Liver (tissue), 9 donors: ENCODE results near the gene CSTPP1. TPM values are rescaled to one million over a fixed set of nuclear protein-coding genes. Genes with fewer than 3 reads are reported as not detected.

Experiments
- DNase-seq: peaks from one replicate; pipeline ENCODE4 v3.0.0-alpha.2; 2017; ENCODE audit warnings: low spot score
- H3K27ac ChIP-seq, 2 donors: one replicate each; pipeline ENCODE4 v1.7.0; 2013; ENCODE audit warnings: inconsistent platforms in 2 of 2, low read length in 2 of 2, control low read depth in 1 of 2, low read depth in 1 of 2, mild to moderate bottlenecking in 1 of 2
- H3K27me3 ChIP-seq, 4 donors: one replicate each; pipeline versions ENCODE4 v1.6.1 to v1.7.0; 2013; ENCODE audit warnings: low read length in 3 of 4, inconsistent platforms in 1 of 4, mild to moderate bottlenecking in 1 of 4, moderate library complexity in 1 of 4; ENCODE audit not compliant: control insufficient read depth in 4 of 4, insufficient read depth in 4 of 4
- H3K36me3 ChIP-seq, 4 donors: one replicate each; pipeline versions ENCODE4 v1.6.1 to v1.7.0; 2013; ENCODE audit warnings: low read length in 3 of 4, mild to moderate bottlenecking in 3 of 4, low read depth in 1 of 4, moderate library complexity in 1 of 4; ENCODE audit not compliant: control insufficient read depth in 4 of 4, insufficient read depth in 3 of 4
- H3K4me1 ChIP-seq, 4 donors: one replicate each; pipeline versions ENCODE4 v1.6.1 to v1.7.0; 2013; ENCODE audit warnings: low read length in 3 of 4, mild to moderate bottlenecking in 3 of 4, moderate library complexity in 1 of 4; ENCODE audit not compliant: control insufficient read depth in 4 of 4, insufficient read depth in 4 of 4
- H3K4me3 ChIP-seq, 3 donors: one replicate each; pipeline versions ENCODE4 v1.6.1 to v1.7.0; 2013; ENCODE audit warnings: low read length in 3 of 3, control low read depth in 1 of 3, low read depth in 1 of 3, mild to moderate bottlenecking in 1 of 3
- H3K9ac ChIP-seq, 2 donors: one replicate each; pipeline ENCODE4 v1.7.0; 2013; ENCODE audit warnings: low read length in 2 of 2, mild to moderate bottlenecking in 2 of 2, moderate library complexity in 2 of 2, control low read depth in 1 of 2, low read depth in 1 of 2
- H3K9me3 ChIP-seq, 4 donors: one replicate each; pipeline versions ENCODE4 v1.6.1 to v1.7.0; 2013; ENCODE audit warnings: low read length in 3 of 4; ENCODE audit not compliant: control insufficient read depth in 4 of 4
- ATF3 ChIP-seq: IDR thresholded peaks from 2 replicates; pipeline ENCODE4 v1.6.1; 2016; ENCODE audit warnings: antibody characterized with exemption
- EGR1 ChIP-seq, 2 donors: IDR thresholded peaks; 2 replicates each; pipeline ENCODE4 v1.6.1; 2016 to 2018; ENCODE audit warnings: antibody characterized with exemption in 2 of 2, low read depth in 2 of 2
- FOXA1 ChIP-seq: IDR thresholded peaks from 2 replicates; pipeline ENCODE4 v1.6.1; 2016; ENCODE audit warnings: antibody characterized with exemption
- FOXA2 ChIP-seq: IDR thresholded peaks from 2 replicates; pipeline ENCODE4 v1.6.1; 2016; ENCODE audit warnings: antibody characterized with exemption
- GABPA ChIP-seq, 2 donors: IDR thresholded peaks in 1 of 2; conservative IDR thresholded peaks in 1 of 2; 2 replicates each; pipeline ENCODE4 v1.6.1; 2016; ENCODE audit warnings: antibody characterized with exemption in 2 of 2, mild to moderate bottlenecking in 1 of 2, moderate library complexity in 1 of 2
- HNF4A ChIP-seq, 2 donors: conservative IDR thresholded peaks; 2 replicates each; pipeline ENCODE4 v1.6.1; 2016; ENCODE audit warnings: antibody characterized with exemption in 2 of 2, mild to moderate bottlenecking in 2 of 2
- JUND ChIP-seq, 2 donors: IDR thresholded peaks; 2 replicates each; pipeline ENCODE4 v1.6.1; 2016; ENCODE audit warnings: antibody characterized with exemption in 2 of 2
- NR2F2 ChIP-seq: IDR thresholded peaks from 2 replicates; pipeline ENCODE4 v1.6.1; 2016; ENCODE audit warnings: antibody characterized with exemption
- RAD21 ChIP-seq, 2 donors: IDR thresholded peaks; 2 replicates each; pipeline ENCODE4 v1.6.1; 2016; ENCODE audit warnings: antibody characterized with exemption in 2 of 2, mild to moderate bottlenecking in 2 of 2
- REST ChIP-seq: IDR thresholded peaks from 2 replicates; pipeline ENCODE4 v1.6.1; 2016; ENCODE audit warnings: antibody characterized with exemption, mild to moderate bottlenecking
- RXRA ChIP-seq, 2 donors: IDR thresholded peaks; 2 replicates each; pipeline ENCODE4 v1.6.1; 2017 to 2018; ENCODE audit warnings: antibody characterized with exemption in 2 of 2, mild to moderate bottlenecking in 1 of 2
- SP1 ChIP-seq: IDR thresholded peaks from 2 replicates; pipeline ENCODE4 v1.6.1; 2018; ENCODE audit warnings: antibody characterized with exemption, mild to moderate bottlenecking
- TAF1 ChIP-seq: conservative IDR thresholded peaks from 2 replicates; pipeline ENCODE4 v1.6.1; 2016; ENCODE audit warnings: antibody characterized with exemption, mild to moderate bottlenecking
- YY1 ChIP-seq: IDR thresholded peaks from 2 replicates; pipeline ENCODE4 v1.6.1; 2016; ENCODE audit warnings: antibody characterized with exemption, mild to moderate bottlenecking
- WGBS: extraction: QIAGEN DNeasy Blood & Tissue Kit; methylation state at CpG from one replicate; pipeline ENCODE4 v1.1.7; 2013; 5-methylcytosine and 5-hydroxymethylcytosine counted together
- polyA plus RNA-seq, 2 donors: library from polyadenylated mRNA; stranded (reverse) in 1 of 2; unstranded in 1 of 2; fragments of 200-250 nt in 1 of 2; fragments of >200 nt in 1 of 2; fragmentation: Nextera tagmentation in 1 of 2; extraction: Ambion mirVana in 1 of 2; gene quantifications; one replicate each; pipeline versions ENCODE4 v1.2.1 to v1.2.3, GENCODE V29; 2013 to 2015
- total RNA-seq, 2 donors: library from RNA; depleted of rRNA; stranded (reverse); fragments of >200 nt; gene quantifications; one replicate each; pipeline ENCODE4 v1.2.3, GENCODE V29; 2014
- TF ChIP-seq, protein P1 (sequence below): IDR thresholded peaks from 2 replicates; pipeline ENCODE4 v1.6.1; 2016; ENCODE audit warnings: antibody characterized with exemption
- TF ChIP-seq, protein P2 (sequence below): fragments of 150-350 bp; IDR thresholded peaks from 2 replicates; pipeline ENCODE4 v1.5.1; 2017; ENCODE audit warnings: improper control_type of control experiment, low read depth, low read length; ENCODE audit not compliant: missing input control
- donor health status: healthy.
- donor health status: healthy.
- donor health status: healthy.
- donor health status: healthy.
- donor health status: healthy.

CSTPP1 gene
- total and polyA plus RNA-seq, 4 donors, result 5.4 to 6.6 (median 5.7) TPM

- Histone ChIP-seq H3K9me3 (no peaks in the 10 kb centered on the region), H3K36me3 (no peaks in the 10 kb centered on the region), H3K4me1 (no peaks in the 10 kb centered on the region), H3K27me3 (no peaks in the 10 kb centered on the region), H3K9ac (no peak overlapping the region), H3K27ac (no peak overlapping the region), H3K4me3 (no peak overlapping the region)
- no peak for DNase-seq
- TF ChIP-seq RAD21 (IDR thresholded peaks at IDR 0.05) (no peak), FOXA2 (no peak), RXRA (IDR thresholded peaks at IDR 0.05) (no peak), REST (no peak), GABPA (IDR thresholded peaks at IDR 0.05 in 1 of 2, conservative IDR thresholded peaks at IDR 0.05 in 1 of 2) (no peak), JUND (IDR thresholded peaks at IDR 0.05) (no peak), HNF4A (conservative IDR thresholded peaks at IDR 0.05) (no peak), SP1 (no peak), YY1 (no peak), NR2F2 (no peak), TAF1 (no peak), ATF3 (no peak)
- TF ChIP-seq, protein P1, sequence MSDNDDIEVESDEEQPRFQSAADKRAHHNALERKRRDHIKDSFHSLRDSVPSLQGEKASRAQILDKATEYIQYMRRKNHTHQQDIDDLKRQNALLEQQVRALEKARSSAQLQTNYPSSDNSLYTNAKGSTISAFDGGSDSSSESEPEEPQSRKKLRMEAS, result no peak
- WGBS, result 71% methylated on average over 5 of the region's 5 CpGs
Observed at GRCh38 chr11:46905806-46906205, 30.8 kb upstream of the CSTPP1 start.

DNA sequence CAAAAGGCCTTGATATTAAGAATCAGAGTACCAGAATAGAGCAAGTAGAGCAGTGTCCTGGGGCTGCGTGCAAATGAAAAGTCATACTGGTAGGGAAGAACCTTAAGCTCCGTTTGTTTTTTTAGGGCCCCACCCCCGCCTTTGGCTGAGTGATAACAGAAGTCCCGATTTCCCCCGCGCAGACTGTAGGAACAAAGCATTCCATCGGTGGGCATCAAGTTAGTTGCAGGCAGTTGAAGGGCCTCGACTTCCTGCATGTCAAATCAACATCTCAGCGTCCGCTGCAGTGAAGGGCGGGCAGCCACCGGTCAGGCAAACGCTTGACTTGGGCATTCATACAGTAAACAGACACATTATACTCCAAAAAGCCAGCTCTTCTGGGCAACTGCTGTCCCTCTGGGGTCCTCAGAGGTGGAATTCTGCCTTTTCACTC is 29.9 kb upstream of the CSTPP1 start:
- Histone ChIP-seq H3K4me1 (no peaks in the 10 kb centered on the region), H3K9me3 (no peaks in the 10 kb centered on the region), H3K27ac (no peak overlapping the region), H3K4me3 (no peak overlapping the region), H3K27me3 (no peaks in the 10 kb centered on the region), H3K9ac (no peak overlapping the region), H3K36me3 (no peaks in the 10 kb centered on the region)
- TF ChIP-seq NR2F2 (no peak), FOXA1 (no peak), EGR1 (IDR thresholded peaks at IDR 0.05; ENCODE audit: low read depth in 2 of 2) (no peak), GABPA (IDR thresholded peaks at IDR 0.05 in 1 of 2, conservative IDR thresholded peaks at IDR 0.05 in 1 of 2) (no peak), RXRA (IDR thresholded peaks at IDR 0.05) (no peak), SP1 (no peak), JUND (IDR thresholded peaks at IDR 0.05) (no peak), ATF3 (no peak), YY1 (no peak)
- TF ChIP-seq, protein P2, sequence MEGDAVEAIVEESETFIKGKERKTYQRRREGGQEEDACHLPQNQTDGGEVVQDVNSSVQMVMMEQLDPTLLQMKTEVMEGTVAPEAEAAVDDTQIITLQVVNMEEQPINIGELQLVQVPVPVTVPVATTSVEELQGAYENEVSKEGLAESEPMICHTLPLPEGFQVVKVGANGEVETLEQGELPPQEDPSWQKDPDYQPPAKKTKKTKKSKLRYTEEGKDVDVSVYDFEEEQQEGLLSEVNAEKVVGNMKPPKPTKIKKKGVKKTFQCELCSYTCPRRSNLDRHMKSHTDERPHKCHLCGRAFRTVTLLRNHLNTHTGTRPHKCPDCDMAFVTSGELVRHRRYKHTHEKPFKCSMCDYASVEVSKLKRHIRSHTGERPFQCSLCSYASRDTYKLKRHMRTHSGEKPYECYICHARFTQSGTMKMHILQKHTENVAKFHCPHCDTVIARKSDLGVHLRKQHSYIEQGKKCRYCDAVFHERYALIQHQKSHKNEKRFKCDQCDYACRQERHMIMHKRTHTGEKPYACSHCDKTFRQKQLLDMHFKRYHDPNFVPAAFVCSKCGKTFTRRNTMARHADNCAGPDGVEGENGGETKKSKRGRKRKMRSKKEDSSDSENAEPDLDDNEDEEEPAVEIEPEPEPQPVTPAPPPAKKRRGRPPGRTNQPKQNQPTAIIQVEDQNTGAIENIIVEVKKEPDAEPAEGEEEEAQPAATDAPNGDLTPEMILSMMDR, result no peak
- TF ChIP-seq, protein P1, result no peak
- DNase-seq, result no peak
- 54% methylated on average over 13 of the region's 13 CpGs for WGBS
